ENCODE measurements around the gene MAGIX.

DNA sequence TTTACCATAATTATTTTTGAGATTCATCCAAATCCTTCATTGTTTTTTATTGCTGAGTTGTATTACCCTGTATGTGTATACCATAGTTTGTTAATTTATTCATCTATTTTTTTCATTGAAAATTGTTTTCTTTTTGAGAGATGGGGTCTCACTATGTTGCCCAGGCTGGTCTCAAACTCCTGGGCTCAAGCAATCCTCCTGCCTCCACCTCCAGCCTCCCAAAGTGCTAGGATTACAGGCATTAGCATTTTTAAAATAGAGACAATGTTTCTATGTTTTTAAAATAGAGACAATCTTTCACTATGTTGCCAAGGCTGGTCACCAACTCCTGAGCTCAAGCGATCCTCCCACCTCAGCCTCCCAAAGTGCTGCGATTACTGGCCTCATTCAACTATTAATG, 1.6 kb upstream of the MAGIX start:
- TF ChIP-seq POLR2A (IDR thresholded peaks at IDR 0.05; ENCODE audit: low read length) (no peak), GATA1 (IDR thresholded peaks at IDR 0.05; ENCODE audit: low read depth, low read length) (no peak)

Measured in erythroblast (primary cell).